IMR-90 (cell line): ENCODE results near the gene ESD. TPM values are rescaled to one million over a fixed set of nuclear protein-coding genes. Genes with fewer than 3 reads are reported as not detected.

Experiments used
- ATAC-seq: fragments of 200-7000 bp; cut with Tn5 transposase; 2 replicates; pipeline ENCODE4 v1.9.1; 2020; ENCODE audit warnings: low read depth, mild to moderate bottlenecking, moderate library complexity
- BruUV-seq: library from RNA; stranded (reverse); fragments of 400-500 nt; replicated peaks from 2 replicates; lab custom pipeline; 2021; lab: Mats Ljungman, UMichigan
- CTCF ChIA-PET: fragments of 300-600 bp; formaldehyde crosslinking; extraction: SDS; loops from one replicate; lab custom pipeline; 2021; ENCODE audit warnings: antibody characterized with exemption; lab: Yijun Ruan, JAX
- POLR2A ChIA-PET: fragments of 300-600 bp; sonication (Branson Sonifier 250); formaldehyde crosslinking; loops from one replicate; lab custom pipeline; 2022; ENCODE audit warnings: antibody characterized with exemption; ENCODE audit not compliant: unreplicated experiment; lab: Charles Lee
- DNase-seq: peaks from one replicate; pipeline ENCODE4 v3.0.0; 2013
- H2AFZ ChIP-seq: replicated peaks from 2 replicates; pipeline ENCODE3; 2013; ENCODE audit warnings: low read length, mild to moderate bottlenecking; ENCODE audit not compliant: poor library complexity
- H2AK5ac ChIP-seq: 2 replicates; pipeline ENCODE4 v1.6.1; 2013; ENCODE audit warnings: low read depth, low read length, inconsistent platforms
- H2AK9ac ChIP-seq: replicated peaks from 2 replicates; pipeline ENCODE3; 2013; ENCODE audit warnings: mild to moderate bottlenecking, low read depth, low read length, moderate library complexity; ENCODE audit not compliant: poor library complexity
- H2BK120ac ChIP-seq: 2 replicates; pipeline ENCODE4 v1.6.1; 2013; ENCODE audit warnings: low read depth, low read length, inconsistent platforms
- H2BK15ac ChIP-seq: 3 replicates; pipeline ENCODE4 v1.6.1; 2013; ENCODE audit warnings: low read depth, low read length, inconsistent platforms
- H2BK20ac ChIP-seq: 2 replicates; pipeline ENCODE4 v1.6.1; 2013; ENCODE audit warnings: low read depth, mild to moderate bottlenecking, inconsistent platforms, low read length, moderate library complexity
- H2BK5ac ChIP-seq: 2 replicates; pipeline ENCODE4 v1.6.1; 2013; ENCODE audit warnings: mild to moderate bottlenecking, low read depth, low read length, inconsistent platforms; ENCODE audit not compliant: poor library complexity, severe bottlenecking
- H3K14ac ChIP-seq: replicated peaks from 2 replicates; pipeline ENCODE4 v1.6.1; 2013; ENCODE audit warnings: low read depth, low read length, inconsistent platforms
- H3K18ac ChIP-seq: 2 replicates; pipeline ENCODE4 v1.6.1; 2013; ENCODE audit warnings: low read depth, low read length, control low read depth
- H3K23ac ChIP-seq: 2 replicates; pipeline ENCODE4 v1.6.1; 2013; ENCODE audit warnings: low read depth, low read length, inconsistent platforms
- H3K27ac ChIP-seq: 2 replicates; pipeline ENCODE4 v1.5.1; 2013; ENCODE audit warnings: mild to moderate bottlenecking, control low read depth, low read length; ENCODE audit not compliant: insufficient read depth
- H3K27me3 ChIP-seq: 2 replicates; pipeline ENCODE4 v1.6.1; 2013; ENCODE audit warnings: low read length; ENCODE audit not compliant: control insufficient read depth, insufficient read depth
- H3K36me3 ChIP-seq: 2 replicates; pipeline ENCODE4 v1.6.1; 2013; ENCODE audit warnings: low read length, mixed read lengths; ENCODE audit not compliant: control insufficient read depth, insufficient read depth
- H3K4ac ChIP-seq: 2 replicates; pipeline ENCODE4 v1.6.1; 2013; ENCODE audit warnings: low read depth, low read length, inconsistent platforms
- H3K4me1 ChIP-seq: 2 replicates; pipeline ENCODE4 v1.6.1; 2013; ENCODE audit warnings: low read length, mixed read lengths; ENCODE audit not compliant: control insufficient read depth, insufficient read depth
- H3K4me2 ChIP-seq: 2 replicates; pipeline ENCODE4 v1.6.1; 2013; ENCODE audit warnings: low read depth, mild to moderate bottlenecking, control low read depth, low read length, moderate library complexity
- H3K4me3 ChIP-seq: 2 replicates; pipeline ENCODE4 v1.5.1; 2013; ENCODE audit warnings: low read depth, mild to moderate bottlenecking, control low read depth, low read length, moderate library complexity; ENCODE audit not compliant: insufficient read depth
- H3K56ac ChIP-seq: 2 replicates; pipeline ENCODE4 v1.6.1; 2013; ENCODE audit warnings: low read length, inconsistent platforms; ENCODE audit not compliant: insufficient read depth; ENCODE audit errors: extremely low read depth
- H3K79me1 ChIP-seq, 2 experiments: 2 replicates each; pipeline ENCODE4 v1.6.1; 2013; ENCODE audit warnings: low read length in 2 of 2, inconsistent platforms in 1 of 2, low read depth in 1 of 2
- H3K9ac ChIP-seq: 2 replicates; pipeline ENCODE4 v1.6.1; 2013; ENCODE audit warnings: low read depth, low read length, control low read depth
- H3K9me1 ChIP-seq: 2 replicates; pipeline ENCODE4 v1.6.1; 2013; ENCODE audit warnings: low read length, inconsistent platforms; ENCODE audit not compliant: insufficient read depth
- H3K9me3 ChIP-seq: 2 replicates; pipeline ENCODE4 v1.6.1; 2013; ENCODE audit warnings: low read length; ENCODE audit not compliant: control insufficient read depth, insufficient read depth
- H4K20me1 ChIP-seq: 2 replicates; pipeline ENCODE4 v1.6.1; 2013; ENCODE audit warnings: low read length, inconsistent platforms; ENCODE audit not compliant: insufficient read depth
- H4K5ac ChIP-seq: 2 replicates; pipeline ENCODE4 v1.6.1; 2013; ENCODE audit warnings: mild to moderate bottlenecking, low read depth, low read length, control low read depth
- H4K8ac ChIP-seq, 2 experiments: 2 replicates each; pipeline ENCODE4 v1.6.1; 2013; ENCODE audit warnings: low read depth in 2 of 2, low read length in 2 of 2, control low read depth in 1 of 2, inconsistent platforms in 1 of 2
- H4K91ac ChIP-seq: 2 replicates; pipeline ENCODE4 v1.6.1; 2013; ENCODE audit warnings: low read depth, low read length, inconsistent platforms; ENCODE audit not compliant: insufficient read depth
- CHD1 ChIP-seq: IDR thresholded peaks from 2 replicates; pipeline ENCODE4 v1.6.1; 2012; ENCODE audit warnings: low read depth, low read length, improper control_type of control experiment
- CTCF ChIP-seq: conservative IDR thresholded peaks from 2 replicates; pipeline ENCODE4 v1.5.1; 2012; ENCODE audit warnings: mild to moderate bottlenecking, low read depth, low read length, improper control_type of control experiment
- FOS ChIP-seq: fragments of 150-350 bp; IDR thresholded peaks from 2 replicates; pipeline ENCODE4 v1.6.1; 2016; ENCODE audit warnings: low read depth, low read length
- MXI1 ChIP-seq: IDR thresholded peaks from 2 replicates; pipeline ENCODE4 v1.6.1; 2012; ENCODE audit warnings: low read depth, mild to moderate bottlenecking, low read length, moderate library complexity, borderline replicate concordance
- POLR2A ChIP-seq: IDR thresholded peaks from 2 replicates; pipeline ENCODE4 v1.6.1; 2012; ENCODE audit warnings: mild to moderate bottlenecking, low read depth, low read length
- RAD21 ChIP-seq: IDR thresholded peaks from 2 replicates; pipeline ENCODE4 v1.6.1; 2012; ENCODE audit warnings: low read length, improper control_type of control experiment
- WGBS, 2 experiments: methylation state at CpG; one replicate each; pipeline versions ENCODE4 v1.1.5 to v1.1.7; 2013; ENCODE audit warnings: missing lambda C conversion rate in 2 of 2; ENCODE audit not compliant: insufficient read length in 1 of 2; ENCODE audit errors: extremely low coverage in 2 of 2; 5-methylcytosine and 5-hydroxymethylcytosine counted together
- dilution Hi-C: fragments of 300-500 bp; cut with HindIII; formaldehyde crosslinking; loops from one replicate; pipeline ENCODE4 v1.14.3; 2018; ENCODE audit warnings: low sequenced_read_pairs; ENCODE audit not compliant: unreplicated experiment
- in situ Hi-C: fragments of 300-500 bp; cut with MboI; formaldehyde crosslinking; loops from 3 replicates; pipeline ENCODE4 v1.14.3; 2019; ENCODE audit warnings: low sequenced_read_pairs, inconsistent platforms, mixed read lengths
- intact Hi-C: fragments of 100-400 bp; cut with micrococcal nuclease; formaldehyde crosslinking; loops from 2 replicates; pipeline ENCODE4 v1.10.0; 2022
- polyA plus RNA-seq, 3 experiments: library from polyadenylated mRNA; depleted of rRNA; stranded (reverse); fragments of >200 nt; gene quantifications; 2 replicates each; pipeline ENCODE4 v1.2.3, GENCODE V29; 2012; ENCODE audit warnings: low replicate concordance in 1 of 3
- total RNA-seq: library from RNA; depleted of rRNA; stranded (reverse); fragments of >200 nt; gene quantifications from 2 replicates; pipeline ENCODE4 v1.2.3, GENCODE V29; 2012
- TF ChIP-seq, protein P1 (sequence below): fragments of 150-350 bp; IDR thresholded peaks from 2 replicates; pipeline ENCODE4 v1.6.1; 2017; ENCODE audit warnings: mild to moderate bottlenecking, antibody characterized with exemption, low read length, low read depth
- TF ChIP-seq, protein P2 (sequence below): fragments of 150-350 bp; IDR thresholded peaks from 2 replicates; pipeline ENCODE4 v1.6.1; 2016; ENCODE audit warnings: low read depth, mild to moderate bottlenecking, low read length, moderate library complexity, borderline replicate concordance

ESD gene
- total and polyA plus RNA-seq, 2 of the 4 experiments (the other 2 are of a cell fraction) = 90.4 to 135 TPM

- intact Hi-C loops (no loop called here), in situ Hi-C loops (no loop called here), dilution Hi-C loops (no loop called here)
- DNase-seq (no peak), ATAC-seq (no peak)
- Histone ChIP-seq H3K9me3 (peaks cover 1% of the 10 kb centered on the region; the same call in 1 of the 2 replicates), H3K14ac (no peak overlapping the region), H3K56ac (no peak overlapping the region), H4K20me1 (no peaks in the 10 kb centered on the region), H2AK5ac (no peak overlapping the region), H2BK120ac (no peak overlapping the region), H3K27ac (no peak overlapping the region), H3K4me1 (no peaks in the 10 kb centered on the region), H2BK5ac (no peak overlapping the region), H4K91ac (no peak overlapping the region), H3K4ac (no peak overlapping the region), H3K9me1 (no peaks in the 10 kb centered on the region), H2BK20ac (no peak overlapping the region), H3K23ac (no peak overlapping the region), H3K36me3 (no peaks in the 10 kb centered on the region), H2AFZ (no peak overlapping the region), H2AK9ac (no peak overlapping the region), H3K4me2 (no peak overlapping the region), H3K27me3 (peaks cover 5% of the 10 kb centered on the region; the same call in 1 of the 2 replicates), H3K18ac (no peak overlapping the region), H2BK15ac (no peak overlapping the region), H4K5ac (no peak overlapping the region), H3K79me1 (no peaks in the 10 kb centered on the region), H3K9ac (no peak overlapping the region), H3K4me3 (no peak overlapping the region), H4K8ac (no peak overlapping the region)
- TF ChIP-seq POLR2A (no peak), RAD21 (no peak), MXI1 (no peak), CTCF (no peak), FOS (no peak), CHD1 (no peak)
- TF ChIP-seq, protein P1, sequence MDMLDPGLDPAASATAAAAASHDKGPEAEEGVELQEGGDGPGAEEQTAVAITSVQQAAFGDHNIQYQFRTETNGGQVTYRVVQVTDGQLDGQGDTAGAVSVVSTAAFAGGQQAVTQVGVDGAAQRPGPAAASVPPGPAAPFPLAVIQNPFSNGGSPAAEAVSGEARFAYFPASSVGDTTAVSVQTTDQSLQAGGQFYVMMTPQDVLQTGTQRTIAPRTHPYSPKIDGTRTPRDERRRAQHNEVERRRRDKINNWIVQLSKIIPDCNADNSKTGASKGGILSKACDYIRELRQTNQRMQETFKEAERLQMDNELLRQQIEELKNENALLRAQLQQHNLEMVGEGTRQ = no peak
- TF ChIP-seq, protein P2, sequence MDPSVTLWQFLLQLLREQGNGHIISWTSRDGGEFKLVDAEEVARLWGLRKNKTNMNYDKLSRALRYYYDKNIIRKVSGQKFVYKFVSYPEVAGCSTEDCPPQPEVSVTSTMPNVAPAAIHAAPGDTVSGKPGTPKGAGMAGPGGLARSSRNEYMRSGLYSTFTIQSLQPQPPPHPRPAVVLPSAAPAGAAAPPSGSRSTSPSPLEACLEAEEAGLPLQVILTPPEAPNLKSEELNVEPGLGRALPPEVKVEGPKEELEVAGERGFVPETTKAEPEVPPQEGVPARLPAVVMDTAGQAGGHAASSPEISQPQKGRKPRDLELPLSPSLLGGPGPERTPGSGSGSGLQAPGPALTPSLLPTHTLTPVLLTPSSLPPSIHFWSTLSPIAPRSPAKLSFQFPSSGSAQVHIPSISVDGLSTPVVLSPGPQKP = no peak
- ChIA-PET CTCF (no interaction called here), POLR2A (no interaction called here)
- BruUV-seq = no TSS peak
- WGBS, 2 experiments = 20% methylated on average over 1 of the region's 13 CpGs; no CpG with 5 or more reads in 1 of the 2 experiments
Measured at GRCh38 chr13:46817838-46818476, 21.0 kb upstream of the ESD start.
